HuH-7 (cell line): ENCODE data around the gene EMC10.
"Not testable (repeated sequence)": the region's sequence is repeated elsewhere in the genome, so short reads cannot be mapped to it uniquely, and the experiment has no call there.

Experiments used
- DNase-seq: peaks from one replicate; pipeline ENCODE4 v3.0.0; 2011; ENCODE audit warnings: low spot score

The EMC10 gene

GRCh38 chr19:50515168-50515561 is 38.9 kb downstream of the EMC10 start:
- no peak for DNase-seq

GRCh38 chr19:50516456-50516855 is 40.1 kb downstream of the EMC10 start:
- no peak for DNase-seq

GRCh38 chr19:50516964-50517703 is 40.8 kb downstream of the EMC10 start:
- DNase-seq, result no peak

- no peak for DNase-seq
Observed at GRCh38 chr19:50517704-50518075, 41.4 kb downstream of the EMC10 start.

- DNase-seq, result no peak
Observed at GRCh38 chr19:50518091-50519005, 42.0 kb downstream of the EMC10 start.

- no peak for DNase-seq
Observed at GRCh38 chr19:50519006-50519575, 42.8 kb downstream of the EMC10 start.

- no peak for DNase-seq
Observed at GRCh38 chr19:50520822-50521465, 44.6 kb downstream of the EMC10 start.

- DNase-seq, result no peak
Observed at GRCh38 chr19:50522881-50523280, 46.6 kb downstream of the EMC10 start.

- not testable (repeated sequence) for DNase-seq
Observed at GRCh38 chr19:50528052-50528451, 51.7 kb downstream of the EMC10 start.

GRCh38 chr19:50531171-50531612 is 54.9 kb downstream of the EMC10 start:
- DNase-seq, result no peak

GRCh38 chr19:50532952-50533351 is 56.6 kb downstream of the EMC10 start:
- no peak for DNase-seq

- DNase-seq, result no peak
Observed at GRCh38 chr19:50534478-50534877, 58.2 kb downstream of the EMC10 start.

- DNase-seq, result no peak
Observed at GRCh38 chr19:50535672-50536187, 59.4 kb downstream of the EMC10 start.

- no peak for DNase-seq
Observed at GRCh38 chr19:50536662-50537305, 60.5 kb downstream of the EMC10 start.

GRCh38 chr19:50537306-50537685 is 61.0 kb downstream of the EMC10 start:
- DNase-seq, result no peak

GRCh38 chr19:50537769-50538230 is 61.5 kb downstream of the EMC10 start:
- DNase-seq, result peak; percentile 92
